Dermis blood vessel endothelial cell (primary cell): ENCODE measurements around the gene DNAI1. TPM values are rescaled to one million over a fixed set of nuclear protein-coding genes. Genes with fewer than 3 reads are reported as not detected.
"Not testable (repeated sequence)": the region's sequence is repeated elsewhere in the genome, so short reads cannot be mapped to it uniquely, and the experiment has no call there.

Experiments used
- DNase-seq: peaks from one replicate; pipeline ENCODE4 v3.0.0; 2010
- total RNA-seq: library from RNA; depleted of rRNA; stranded (reverse); fragments of >200 nt; gene quantifications from 2 replicates; pipeline ENCODE4 v1.2.3, GENCODE V29; 2014

The DNAI1 gene
- total RNA-seq, 1 donor from 2014 or later, result not detected

DNA sequence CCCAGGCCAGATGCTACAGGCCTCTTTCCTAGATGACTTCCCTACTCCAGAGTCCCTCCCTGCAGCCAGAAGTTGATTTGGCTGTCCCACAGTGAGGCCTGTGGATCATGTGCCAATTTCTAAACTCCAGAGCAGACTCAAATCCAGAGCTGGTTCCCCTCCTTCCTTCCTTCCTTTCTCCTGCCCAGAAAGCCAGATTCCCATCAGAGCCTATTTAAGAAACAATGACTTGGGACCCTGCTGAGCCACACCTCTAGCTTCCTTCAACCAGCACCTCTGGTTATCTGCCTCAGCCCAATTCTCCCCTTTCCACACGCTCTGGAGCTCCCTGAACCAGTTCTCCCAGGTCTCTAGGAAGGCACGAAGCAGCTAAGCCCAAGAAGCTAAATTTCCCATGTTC lies 7.5 kb upstream of the DNAI1 start:
- DNase-seq, result no peak

DNA sequence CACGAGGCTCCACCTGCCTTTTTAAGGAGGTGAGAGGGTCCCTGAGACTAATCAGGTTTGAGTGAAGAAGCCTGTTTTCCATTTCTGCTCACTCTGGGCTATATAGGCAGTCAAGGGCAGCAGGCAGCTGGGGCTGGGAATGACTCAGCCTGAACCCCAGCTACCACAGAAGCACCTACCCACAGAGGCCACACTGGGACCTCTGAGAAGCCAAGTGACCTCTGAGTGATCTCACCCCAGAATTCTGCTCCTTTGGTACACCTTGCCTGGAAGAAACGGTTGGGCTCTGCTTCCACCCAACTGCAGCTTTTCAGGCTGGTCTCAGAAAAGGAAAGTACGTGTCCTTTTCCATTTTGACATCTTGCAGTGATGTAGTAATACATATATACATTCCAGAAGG lies 7.1 kb upstream of the DNAI1 start:
- DNase-seq, result no peak

DNA sequence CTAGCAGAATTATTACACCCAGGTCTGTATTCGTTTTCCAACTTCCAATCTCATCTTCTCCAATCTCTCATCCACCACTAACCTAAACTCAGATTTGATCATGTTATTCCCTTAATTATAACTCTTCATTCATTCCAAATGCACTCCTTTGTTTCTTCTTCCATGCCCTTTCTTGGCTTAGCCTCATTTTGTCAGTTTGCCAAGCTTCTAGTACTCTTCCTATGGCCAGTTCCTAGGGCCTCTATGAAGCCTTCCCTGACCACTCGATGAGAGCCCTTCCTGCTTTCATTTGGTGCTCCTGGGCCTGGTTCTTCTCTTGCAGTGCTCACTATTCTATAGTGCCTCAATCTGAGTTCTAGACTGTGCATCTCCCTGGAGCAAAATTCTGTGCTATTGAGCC lies 6.0 kb upstream of the DNAI1 start:
- peak; percentile 62 for DNase-seq

DNA sequence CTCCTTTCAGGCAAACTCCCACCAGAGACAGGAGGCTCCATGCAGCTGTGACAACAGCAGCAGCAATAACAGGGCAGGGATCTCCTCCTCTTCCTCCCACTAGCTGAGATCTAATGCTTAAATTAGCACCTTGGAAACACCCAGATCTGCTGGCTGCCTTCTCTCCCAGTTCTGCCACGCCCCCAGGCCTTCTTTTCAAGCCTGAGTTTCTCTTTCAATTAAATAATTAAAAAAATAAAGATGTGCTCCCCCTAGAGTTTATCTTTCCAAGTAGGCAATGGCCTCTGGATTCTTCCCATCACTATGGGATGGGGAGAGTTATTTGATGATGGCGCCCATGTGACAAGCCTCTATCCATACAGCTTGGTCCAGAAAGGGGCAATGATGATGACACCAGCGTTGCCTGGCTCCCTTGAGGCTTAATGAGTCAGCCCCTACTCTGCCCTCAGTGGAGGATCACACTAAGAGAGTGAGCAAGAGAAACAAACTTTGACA lies 4.0 kb upstream of the DNAI1 start:
- no peak for DNase-seq

DNA sequence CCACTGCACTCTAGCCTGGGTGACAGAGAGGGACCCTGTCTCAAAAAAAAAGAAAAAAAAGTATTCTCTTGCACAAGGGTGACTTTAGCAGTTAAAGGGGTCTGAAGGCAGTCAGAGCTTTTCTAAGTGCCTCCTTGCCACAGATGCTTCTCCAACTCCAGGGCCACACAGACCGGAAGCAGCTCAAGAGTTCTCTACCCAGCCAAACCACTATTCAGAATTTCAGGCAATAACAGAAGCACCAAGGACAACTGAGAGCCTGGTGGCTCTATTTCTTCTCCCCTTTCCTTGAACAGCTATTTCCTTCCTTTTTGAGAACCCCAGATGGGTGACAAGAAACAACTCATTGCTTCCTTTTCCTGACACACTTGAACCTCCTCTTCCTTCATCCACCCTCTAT lies 2.5 kb upstream of the DNAI1 start:
- DNase-seq, result no peak

DNA sequence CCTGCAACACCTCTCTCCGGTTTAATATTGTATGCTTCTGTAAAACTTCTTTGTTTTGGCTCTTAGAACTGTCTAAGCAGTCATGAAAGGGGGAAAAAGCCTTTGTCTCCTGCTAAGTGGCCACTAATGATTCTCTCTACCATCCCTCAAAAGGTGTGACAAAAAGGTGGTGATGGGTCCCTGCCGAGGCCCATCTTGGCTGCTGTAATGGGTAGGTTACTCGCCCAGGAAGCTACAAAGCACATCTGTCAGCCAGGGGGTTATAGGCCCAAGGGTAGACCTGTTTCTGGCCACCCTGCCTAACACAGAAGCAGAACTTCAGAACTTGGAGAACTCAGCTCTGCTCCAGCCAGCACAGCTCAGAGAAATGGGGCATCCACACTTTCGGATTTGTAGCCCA lies 1.9 kb upstream of the DNAI1 start:
- no peak for DNase-seq

DNA sequence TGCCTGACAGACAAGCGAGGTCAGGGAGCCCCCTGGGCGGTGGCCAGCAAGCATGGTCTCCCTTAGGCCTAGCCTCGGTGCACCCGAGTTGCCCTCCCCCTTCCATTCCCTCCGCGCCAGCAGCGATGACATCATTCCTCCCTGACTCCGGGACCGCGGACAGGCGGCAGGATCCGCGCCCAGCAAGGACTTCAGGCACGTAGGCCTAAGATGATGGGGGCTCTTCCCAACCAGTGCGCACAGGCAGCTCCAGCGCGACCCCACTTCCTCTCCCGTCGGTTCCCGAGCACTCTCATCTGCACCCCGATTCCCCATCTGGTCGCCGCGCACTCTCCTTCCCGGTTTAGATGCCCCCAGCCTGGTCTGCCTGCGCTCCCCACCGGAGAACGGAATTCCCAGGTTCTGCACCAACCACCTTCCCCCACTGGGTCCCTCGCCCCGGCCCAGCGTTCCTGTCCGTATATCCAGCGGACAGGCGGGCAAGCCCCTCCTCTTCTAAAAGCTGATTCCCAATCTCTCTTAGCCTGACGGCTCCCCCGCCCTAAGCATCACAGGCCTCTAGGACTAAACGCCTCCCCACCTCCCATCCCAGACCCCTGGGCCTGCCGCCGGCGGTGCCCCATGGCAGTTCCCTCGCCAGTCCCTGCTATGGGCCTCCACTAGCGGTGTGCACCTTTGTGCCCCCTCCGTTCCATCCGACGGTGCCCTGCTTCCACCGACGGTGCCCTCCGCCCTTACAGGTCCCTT lies 1.2 kb upstream of the DNAI1 start:
- DNase-seq, result peak; percentile 83

DNA sequence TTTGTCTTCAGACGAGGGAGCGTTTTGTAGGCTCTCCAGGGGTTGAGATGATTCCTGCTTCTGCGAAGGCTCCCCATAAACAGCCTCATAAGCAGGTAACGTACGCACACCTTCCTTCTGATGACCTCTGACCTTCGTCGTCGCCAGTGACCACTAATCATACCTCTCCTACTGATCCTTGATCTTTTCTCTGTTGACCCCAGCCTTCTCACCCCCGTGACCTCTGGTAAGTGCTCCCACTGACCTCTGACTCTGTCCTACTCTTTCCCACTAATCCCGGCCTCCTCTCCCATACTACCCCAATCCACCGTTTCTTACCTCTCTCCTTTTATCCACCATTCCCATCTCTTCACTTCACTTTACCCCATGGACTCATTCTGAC lies 345 bp downstream of the DNAI1 start:
- DNase-seq, result no peak

DNA sequence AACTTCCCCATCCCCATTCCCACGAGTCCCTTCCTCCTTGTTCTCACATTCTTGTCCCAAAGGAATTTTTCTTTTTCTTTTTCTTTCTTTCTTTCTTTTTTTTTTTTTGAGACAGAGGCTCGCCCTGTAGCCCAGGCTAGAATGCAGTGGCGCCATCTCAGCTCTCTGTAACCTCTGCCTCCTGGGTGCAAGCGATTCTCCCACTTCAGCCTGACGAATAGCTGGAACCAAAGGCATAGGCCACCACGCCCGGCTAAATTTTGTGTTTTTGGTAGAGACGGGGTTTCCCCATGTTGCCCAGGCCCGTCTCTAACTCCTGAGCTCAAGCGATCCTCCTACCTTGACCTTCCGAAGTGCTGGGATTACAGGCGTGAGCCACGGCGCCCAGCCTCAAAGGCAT lies 751 bp downstream of the DNAI1 start:
- DNase-seq, result no peak

DNA sequence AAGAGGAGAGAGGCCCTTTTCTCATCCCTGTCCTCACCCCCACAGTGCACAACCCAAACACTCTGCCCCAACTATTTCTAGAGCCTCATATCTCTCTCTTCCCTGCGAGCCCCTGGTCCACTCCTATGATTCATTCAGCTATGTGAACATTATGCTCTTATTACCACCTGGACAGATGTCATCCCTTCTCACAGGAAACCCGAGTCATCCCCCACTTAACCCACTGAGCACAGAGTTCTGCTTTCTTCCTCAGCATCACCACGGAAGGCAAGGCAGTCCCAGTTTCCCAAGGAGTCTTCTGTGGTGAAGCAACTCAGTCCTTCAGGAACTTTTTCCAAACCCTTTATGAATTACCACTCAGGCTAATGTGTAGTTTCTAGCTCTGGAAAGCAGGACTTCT lies 1.3 kb downstream of the DNAI1 start:
- no peak for DNase-seq

DNA sequence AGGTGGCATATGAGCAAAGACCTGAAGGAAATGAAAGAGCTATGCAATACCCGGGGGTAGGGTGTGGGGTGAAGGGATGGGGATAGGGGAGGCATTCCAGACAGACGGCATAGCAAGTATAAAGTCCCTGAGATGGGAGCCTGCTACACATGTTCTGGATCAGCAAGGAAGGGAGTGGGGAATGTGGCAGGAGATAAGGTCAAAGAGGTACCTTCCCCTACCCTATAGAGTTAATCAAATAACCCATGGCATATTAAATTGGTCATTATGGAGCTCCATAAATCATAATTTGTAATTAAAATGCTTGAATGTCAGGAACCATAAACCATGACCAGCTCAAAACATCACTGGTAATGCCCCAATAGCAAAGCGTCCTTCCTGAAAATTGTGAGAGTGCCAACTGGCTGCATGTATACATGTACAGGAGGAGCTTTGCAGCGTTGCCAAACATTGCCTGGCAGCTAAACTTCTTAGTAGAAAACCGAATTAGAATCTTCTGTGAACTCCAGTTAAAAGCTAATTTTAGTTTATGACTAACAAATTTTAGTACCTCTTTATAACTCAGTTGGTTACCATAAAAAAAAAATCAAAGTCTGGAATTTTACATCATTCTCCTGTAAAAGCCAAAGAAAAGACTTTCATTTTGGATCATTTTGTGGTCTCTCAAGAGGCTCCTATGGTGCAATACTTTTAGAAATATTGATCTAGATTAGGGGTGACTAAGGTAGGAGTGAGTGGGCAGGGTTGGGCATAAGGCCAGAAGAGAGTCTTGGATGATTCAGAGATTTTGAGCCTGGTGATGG lies 4.7 kb downstream of the DNAI1 start:
- no peak for DNase-seq

DNA sequence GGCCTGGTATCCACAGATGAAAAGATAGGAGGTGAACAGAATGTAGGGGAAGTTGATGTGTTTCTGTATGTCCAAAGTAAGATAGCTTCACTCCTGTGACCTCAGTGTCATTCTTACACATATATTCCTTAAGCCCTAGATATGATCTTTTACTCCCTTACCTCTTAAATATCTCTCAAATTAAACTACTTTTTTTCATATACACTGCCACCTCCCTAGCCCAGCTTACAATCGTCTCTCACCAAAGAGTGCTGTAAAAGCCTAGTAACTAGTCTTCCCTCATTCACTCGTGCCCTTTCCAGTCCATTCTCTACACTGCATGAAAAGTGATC lies 5.3 kb downstream of the DNAI1 start:
- no peak for DNase-seq

DNA sequence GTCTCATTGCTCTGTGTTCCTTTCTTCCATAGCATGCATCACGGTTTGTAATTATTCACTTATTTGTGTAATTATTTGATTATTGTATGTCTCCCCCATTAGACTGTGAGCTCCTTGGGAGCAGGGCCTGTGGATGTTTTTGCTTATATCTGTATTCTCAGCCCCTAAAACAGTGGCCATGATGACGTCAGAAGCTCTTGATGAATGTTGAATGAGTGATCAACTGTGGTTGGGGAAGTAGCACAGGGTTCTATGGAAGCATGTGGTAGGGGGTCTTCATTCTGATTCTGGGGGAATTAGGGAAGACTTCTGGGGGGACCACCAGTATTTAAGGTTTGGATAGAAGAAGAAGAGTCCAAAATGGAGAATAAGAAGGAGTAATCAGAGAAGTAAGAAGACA lies 6.0 kb downstream of the DNAI1 start:
- no peak for DNase-seq

DNA sequence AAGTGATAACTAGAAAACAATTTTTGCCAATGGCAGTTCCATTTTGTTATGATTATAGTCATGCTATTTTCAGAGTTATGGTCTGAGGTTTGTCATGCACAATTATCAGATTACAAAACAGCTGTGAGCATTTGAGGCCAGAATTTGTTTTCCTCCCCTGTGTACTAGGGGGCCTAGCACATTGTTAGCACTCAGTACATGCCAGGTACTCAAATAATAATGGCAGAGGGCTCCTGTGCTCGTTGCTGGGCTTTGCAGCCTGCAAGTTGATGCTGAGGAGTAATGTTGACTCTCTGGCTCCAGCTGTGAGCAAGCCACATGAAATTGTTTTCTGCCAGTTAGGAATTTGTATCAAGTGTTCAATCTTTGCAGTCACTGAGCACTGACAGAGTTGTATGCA lies 6.9 kb downstream of the DNAI1 start:
- DNase-seq, result no peak

DNA sequence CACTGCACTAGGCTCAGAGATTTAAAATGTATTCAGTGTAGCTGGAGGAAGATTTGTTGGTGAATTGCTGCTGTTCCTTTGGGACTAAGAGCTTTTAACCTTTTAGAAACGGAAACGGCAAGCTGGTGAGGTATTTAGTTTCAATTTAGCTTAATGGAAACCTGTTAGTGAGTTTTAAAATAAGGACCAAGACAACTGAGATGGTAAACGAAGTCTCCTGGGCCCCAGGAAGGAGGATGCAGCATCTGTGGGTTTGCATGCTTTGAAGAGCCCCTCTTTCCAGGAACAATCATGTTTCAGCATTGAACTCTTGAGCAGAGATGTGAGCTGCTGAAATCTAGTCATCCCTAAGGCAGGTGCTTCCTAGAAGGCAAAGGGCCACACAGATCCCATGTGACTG lies 16.5 kb downstream of the DNAI1 start:
- DNase-seq, result no peak

DNA sequence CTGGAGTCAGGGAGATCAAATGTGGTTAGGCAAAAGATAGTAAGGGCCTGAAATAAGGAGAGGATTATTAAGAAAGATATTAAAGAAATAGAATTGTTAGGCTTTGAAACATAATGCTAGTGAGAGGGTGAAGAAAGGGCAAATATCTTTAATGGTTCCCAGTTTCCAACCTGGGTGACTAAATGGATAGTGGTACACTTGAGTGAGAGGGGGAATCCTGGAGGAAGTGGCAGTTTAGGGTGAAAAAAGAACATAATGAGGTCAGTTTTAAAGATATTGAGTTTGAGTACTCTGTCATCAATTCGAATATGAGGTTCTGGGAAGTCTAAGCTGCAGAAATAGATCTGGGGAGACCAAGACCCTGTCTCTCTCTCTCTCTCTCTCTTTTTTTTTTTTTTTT lies 18.9 kb downstream of the DNAI1 start:
- no peak for DNase-seq

DNA sequence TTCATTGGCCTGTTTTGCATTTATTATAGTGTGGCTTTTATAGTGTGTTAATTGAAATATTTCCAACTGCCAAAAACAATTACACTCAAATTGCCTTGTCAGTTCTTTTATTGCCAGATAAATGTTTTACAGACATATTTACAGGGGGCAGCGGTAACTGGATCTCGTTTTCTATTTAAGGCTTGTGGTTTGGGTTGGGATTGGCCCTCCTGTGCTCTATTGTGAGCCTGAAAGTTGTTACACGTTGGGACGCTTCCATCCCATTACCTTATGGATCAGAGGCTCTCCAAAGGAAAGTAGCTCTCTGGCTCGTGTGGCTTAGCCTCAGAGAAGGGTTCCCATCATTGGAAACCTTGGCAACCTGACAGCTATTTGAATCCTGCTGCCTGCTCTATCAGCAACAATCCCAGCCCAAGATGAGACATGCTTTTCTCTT lies 20.8 kb downstream of the DNAI1 start:
- no peak for DNase-seq

DNA sequence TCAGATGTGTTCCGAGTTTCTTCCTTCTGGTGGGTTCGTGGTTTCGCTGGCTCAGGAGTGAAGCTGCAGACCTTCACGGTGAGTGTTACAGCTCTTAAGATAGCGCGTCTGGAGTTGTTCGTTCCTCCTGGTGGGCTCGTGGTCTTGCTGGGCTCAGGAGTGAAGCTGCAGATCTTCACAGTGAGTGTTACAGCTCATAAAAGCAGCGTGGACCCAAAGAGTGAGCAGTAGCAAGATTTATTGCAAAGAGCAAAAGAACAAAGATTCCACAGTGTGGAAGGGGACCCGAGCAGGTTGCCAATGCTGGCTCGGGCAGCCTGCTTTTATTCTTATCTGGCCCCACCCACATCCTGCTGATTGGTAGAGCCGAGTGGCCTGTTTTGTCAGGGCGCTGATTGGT lies 23.0 kb downstream of the DNAI1 start:
- not testable (repeated sequence) for DNase-seq

DNA sequence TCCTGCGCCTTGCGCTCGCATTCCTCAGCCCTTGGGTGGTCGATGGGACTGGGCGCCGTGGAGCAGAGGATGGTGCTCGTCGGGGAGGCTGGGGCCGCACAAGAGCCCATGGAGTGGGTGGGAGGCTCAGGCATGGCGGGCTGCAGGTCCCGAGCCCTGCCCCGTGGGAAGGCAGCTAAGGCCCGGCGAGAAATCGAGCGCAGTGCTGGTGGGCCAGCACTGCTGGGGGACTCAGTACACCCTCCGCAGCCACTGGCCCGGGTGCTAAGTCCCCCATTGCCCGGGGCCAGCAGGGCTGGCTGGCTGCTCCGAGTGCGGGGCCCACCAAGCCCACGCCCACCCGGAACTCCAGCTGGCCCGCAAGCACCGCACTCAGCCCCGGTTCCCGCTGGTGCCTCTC lies 24.1 kb downstream of the DNAI1 start:
- DNase-seq, result not testable (repeated sequence)

DNA sequence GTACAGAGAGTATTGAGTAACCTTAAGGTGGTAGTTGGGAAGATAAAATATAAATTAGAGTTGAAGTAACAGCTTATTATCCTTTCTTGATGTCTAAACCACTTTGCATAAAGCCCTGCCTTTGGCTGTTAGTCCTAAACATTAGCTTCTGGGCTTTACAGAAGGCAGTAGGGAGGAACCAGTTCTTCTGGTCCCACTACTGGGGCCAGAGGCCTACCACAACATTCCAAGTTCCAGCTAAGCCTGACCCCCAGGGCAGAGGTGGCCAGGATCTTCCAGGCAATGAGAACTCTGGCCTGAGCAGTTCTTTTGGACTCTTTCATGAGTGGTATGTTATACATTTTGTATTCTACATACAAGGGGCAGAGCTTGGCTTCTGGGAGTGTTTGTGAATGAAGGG lies 26.1 kb downstream of the DNAI1 start:
- no peak for DNase-seq

DNA sequence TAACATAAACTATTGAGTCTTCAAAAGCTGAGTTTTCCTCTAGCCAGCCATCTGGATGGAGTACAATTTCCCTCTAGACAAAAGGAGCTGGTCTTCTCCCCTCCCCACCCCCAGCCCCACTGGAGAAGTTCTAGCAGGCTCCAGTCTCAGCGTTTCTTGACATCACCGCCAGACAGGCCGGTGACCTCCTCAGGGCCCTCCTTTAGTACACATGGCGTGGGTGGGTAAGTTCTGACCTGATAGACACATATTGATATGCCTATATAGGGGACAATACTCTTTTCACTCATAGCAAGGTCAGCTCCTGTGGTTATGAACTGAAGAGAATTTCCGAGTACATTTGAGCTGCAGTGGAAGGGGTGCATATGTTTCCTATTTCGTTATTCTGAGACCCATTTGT lies 27.2 kb downstream of the DNAI1 start:
- DNase-seq, result no peak

DNA sequence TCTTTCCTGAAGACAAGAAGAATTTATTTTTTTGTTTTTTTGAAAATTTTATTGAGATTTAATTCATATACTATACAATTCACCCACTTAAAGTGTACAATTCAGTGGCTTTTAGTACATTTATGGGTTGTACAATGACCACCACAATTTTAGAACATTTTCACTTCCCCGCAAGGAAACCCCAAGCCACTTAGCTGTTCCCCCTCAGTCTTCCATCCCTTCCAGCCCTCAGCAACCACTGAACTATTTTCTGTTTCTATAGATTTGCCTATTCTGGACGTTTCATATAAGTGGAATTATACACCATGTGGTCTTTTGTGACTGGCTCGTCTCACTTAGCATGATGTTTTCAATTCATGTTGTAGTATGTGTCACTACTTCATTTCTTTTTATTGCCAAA lies 28.0 kb downstream of the DNAI1 start:
- DNase-seq, result no peak

DNA sequence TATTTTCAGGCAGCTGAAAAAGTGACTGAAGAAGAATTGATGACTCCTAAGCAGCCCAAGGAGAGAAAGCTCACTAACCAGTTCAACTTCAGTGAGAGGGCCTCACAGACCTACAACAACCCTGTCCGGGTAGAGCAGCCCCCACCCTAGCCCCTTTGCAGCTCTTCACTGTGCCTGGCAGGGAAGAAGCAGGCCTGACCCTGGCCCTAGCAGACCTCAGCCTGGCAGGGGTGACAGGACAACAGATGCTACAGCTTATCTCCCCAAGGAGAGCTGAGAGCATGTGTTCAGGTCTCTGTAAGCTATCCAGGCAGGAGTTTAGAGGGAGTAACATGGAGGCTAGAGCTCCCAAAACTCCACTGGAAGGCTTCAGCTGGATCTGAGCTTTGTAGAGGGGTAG lies 31.8 kb downstream of the DNAI1 start:
- DNase-seq, result no peak

DNA sequence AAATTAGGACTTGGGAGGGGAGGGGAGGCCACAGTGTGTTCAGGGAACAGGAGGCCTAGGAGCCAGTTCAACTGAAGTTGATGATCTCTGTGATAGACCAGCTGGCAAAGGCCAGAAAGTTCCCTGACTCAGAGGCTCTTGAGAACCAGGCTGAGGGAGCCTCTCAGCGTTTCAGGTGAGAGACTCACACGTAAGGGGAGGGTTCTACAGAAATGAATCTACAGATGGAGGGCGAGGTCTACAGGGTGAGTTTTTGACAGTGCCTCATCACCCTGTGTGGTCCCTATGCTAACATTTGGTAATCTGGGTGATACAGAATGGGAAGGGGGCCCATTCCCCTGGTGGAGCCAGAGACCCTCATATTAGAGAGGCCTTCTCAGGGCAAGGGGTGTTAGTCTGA lies 32.2 kb downstream of the DNAI1 start:
- DNase-seq, result no peak
